ENCODE results near the gene CCDC174.
A peak's percentile ranks its signal among the peaks of the same experiment; 100 is the strongest.
"Not testable (repeated sequence)": the region's sequence is repeated elsewhere in the genome, so short reads cannot be mapped to it uniquely, and the experiment has no call there.

CCDC174 gene

DNA sequence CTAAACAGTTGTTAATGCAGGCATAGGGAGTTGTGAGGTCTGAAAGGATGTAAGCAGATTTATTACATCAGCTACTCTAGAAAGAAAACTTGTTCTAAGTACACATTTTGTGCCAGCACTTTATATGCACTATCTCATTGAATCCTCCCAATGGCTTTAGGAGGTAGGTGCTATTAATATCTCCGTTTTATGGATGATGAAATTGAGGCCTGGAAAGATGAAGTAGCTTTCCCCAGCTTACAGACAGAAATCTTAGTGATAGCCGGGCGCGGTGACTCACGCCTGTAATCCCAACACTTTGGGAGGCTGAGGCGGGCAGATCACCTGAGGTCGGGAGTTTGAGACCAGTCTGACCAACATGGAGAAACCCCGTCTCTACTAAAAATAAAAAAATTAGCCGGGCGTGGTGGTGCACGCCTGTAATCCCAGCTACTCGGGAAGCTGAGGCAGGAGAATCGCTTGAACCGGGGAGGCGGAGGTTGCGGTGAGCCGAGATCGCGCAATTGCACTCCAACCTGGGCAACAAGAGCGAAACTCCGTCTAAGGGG, 872 bp downstream of the CCDC174 start:
- not testable (repeated sequence) for DNase-seq (ENCODE audit: low spot score)

GRCh38 chr3:14657579-14657978, 6.0 kb downstream of the CCDC174 start:
- no peak for DNase-seq (ENCODE audit: low spot score)

DNA sequence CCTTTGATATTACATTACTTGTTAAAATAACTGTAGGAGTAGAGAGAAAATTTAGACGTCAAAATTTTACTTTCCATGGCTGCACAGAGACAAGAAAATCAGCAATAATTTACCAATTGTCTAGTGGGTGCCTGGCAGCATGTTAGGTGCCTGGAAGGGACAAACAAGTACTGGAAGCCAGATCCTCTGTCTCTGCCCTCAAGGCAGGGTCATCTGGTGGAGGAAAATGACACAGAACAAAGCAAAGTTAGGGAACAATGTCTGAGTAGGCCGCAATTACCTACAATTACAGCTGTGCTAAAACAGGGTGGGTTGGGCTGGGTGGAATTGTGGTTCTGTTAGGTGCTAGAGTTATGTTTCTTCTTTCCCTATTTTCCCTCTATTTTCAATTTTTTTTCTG, 7.4 kb downstream of the CCDC174 start:
- no peak for DNase-seq (ENCODE audit: low spot score)

GRCh38 chr3:14660942-14661341, 9.4 kb downstream of the CCDC174 start:
- no peak for DNase-seq (ENCODE audit: low spot score)

- DNase-seq (ENCODE audit: low spot score): no peak
Measured at GRCh38 chr3:14663396-14664135, 12.0 kb downstream of the CCDC174 start.

DNA sequence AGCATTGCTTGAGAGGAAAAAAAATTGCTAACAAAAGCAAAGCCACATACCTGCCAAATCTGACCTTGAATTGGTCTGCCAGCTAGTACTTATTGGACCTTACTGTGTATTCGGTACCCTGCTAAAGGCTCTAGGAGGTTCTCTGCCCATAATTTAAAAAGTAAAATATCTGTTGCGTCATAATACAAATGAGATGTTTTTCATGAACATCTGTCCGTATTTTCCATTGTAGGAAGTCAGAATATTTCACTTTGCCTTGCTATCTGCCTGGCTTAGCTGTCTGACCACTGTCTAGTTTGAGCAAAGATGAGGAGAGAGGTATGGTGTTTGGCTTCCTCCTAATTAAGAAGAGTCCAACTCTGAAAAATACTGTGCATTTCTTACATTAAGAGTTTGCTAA, 12.6 kb downstream of the CCDC174 start:
- no peak for DNase-seq (ENCODE audit: low spot score)

DNA sequence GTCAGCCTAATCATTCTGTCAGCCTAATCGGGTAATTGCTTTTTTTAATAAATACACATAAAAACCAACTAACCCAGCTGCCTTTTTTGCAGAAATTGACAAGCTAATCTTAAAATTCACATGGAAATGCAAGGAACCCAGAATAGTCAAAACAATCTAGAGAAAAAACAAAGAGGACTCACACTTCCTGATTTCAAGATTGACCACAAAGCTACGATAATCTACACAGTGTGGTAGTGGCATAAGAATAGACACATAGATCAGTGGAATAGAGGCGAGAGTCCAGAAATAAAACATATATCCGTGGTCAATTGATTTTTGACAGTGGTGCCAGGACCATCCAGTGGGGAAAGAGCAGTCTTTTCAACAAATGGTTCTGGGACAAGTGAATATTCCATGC, 21.0 kb downstream of the CCDC174 start:
- no peak for DNase-seq (ENCODE audit: low spot score)

GRCh38 chr3:14674841-14675240, 23.3 kb downstream of the CCDC174 start, which contains the start of gene C3orf20:
Gene C3orf20, plus strand, starts transcription at chr3:14675141. Its CDS starts 7,573 bp downstream, at chr3:14682714.
- DNase-seq (ENCODE audit: low spot score): no peak

GRCh38 chr3:14676881-14677280, 25.3 kb downstream of the CCDC174 start:
- DNase-seq (ENCODE audit: low spot score): no peak

GRCh38 chr3:14678015-14678503, 26.5 kb downstream of the CCDC174 start:
- DNase-seq (ENCODE audit: low spot score): no peak

- DNase-seq (ENCODE audit: low spot score): no peak
Measured at GRCh38 chr3:14680115-14680514, 28.6 kb downstream of the CCDC174 start.

- no peak for DNase-seq (ENCODE audit: low spot score)
Measured at GRCh38 chr3:14680716-14681115, 29.2 kb downstream of the CCDC174 start.

DNA sequence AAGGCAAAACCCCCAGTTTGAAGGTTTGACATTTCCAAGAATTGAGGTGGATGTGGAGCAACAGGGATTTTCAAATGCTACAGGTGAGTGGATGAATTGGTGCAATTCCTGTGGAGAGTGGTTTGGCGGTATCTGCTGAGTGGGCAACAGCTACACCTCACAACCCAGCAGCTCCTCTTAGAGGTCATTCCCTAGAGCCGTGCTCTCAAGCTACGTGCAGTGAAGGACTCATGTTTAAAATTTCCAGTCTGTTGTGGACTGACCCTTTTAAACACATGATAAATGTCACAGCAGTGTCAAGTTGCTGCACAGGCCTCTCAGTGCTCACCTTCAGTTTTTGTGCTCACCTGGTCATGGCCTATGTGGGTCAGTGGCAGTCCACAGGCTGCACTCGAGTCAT, 32.9 kb downstream of the CCDC174 start:
- no peak for DNase-seq (ENCODE audit: low spot score)

DNA sequence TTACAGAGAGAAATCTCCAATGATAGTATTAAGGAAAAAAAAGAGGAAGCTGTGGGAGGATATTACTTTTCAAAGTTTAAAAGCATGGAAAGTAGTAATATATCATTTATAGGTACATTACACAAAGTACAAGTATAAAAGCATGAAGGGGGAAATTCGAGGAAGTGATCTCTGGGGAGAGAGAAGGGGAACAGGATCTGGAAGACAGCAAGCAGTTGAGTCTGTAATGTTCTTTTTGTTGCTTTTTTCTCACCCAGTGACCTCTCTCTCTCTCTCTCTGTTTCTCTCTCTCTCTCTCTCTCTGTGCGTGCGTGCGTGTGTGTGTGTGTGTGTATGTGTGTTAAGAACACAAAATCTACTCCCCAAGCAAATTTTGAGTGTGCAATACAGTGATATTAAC, 33.6 kb downstream of the CCDC174 start:
- DNase-seq (ENCODE audit: low spot score): no peak

GRCh38 chr3:14687360-14687759, 35.8 kb downstream of the CCDC174 start:
- no peak for DNase-seq (ENCODE audit: low spot score)

DNA sequence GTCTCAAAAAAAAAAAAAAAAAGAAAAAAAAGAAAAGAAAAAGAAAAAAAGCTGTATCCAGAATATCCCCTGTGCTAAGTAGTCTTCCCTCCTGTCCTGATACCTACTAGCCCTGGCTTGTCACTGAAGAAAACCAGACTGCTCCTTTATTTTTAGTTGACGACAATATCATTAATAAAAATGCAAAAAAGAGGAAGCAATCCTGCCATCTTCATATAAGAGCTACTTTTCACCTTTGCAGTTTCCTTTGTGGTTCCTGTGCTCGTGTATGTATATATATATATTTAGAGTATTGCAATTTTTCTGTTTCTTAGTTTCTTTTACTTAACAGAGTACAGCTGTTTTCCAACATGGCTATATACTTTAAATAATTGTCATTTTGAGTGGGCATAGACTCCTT, 37.0 kb downstream of the CCDC174 start:
- no peak for DNase-seq (ENCODE audit: low spot score)

GRCh38 chr3:14689247-14689980, 37.9 kb downstream of the CCDC174 start:
- DNase-seq (ENCODE audit: low spot score): peak; percentile 11

DNA sequence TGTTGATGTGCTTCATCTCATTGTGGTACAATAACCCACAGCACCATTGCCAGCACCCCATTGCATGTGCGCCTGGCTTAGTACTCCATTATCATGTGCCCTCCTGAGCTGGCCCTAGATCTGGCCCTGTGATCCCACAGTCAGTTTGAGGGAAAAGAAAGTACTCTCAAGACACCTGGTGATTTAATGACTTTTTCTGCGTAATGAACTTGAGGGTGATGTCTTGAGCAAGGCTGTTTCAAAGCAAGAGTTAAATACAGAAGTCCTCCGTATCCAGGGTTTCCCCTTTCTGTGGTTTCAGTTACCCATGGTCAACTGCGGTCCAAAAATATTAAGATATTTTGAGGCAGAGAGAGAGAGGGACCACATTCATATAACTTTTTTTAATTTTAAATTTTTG, 39.7 kb downstream of the CCDC174 start:
- DNase-seq (ENCODE audit: low spot score): no peak

GRCh38 chr3:14691719-14692118, 40.2 kb downstream of the CCDC174 start:
- no peak for DNase-seq (ENCODE audit: low spot score)

GRCh38 chr3:14698601-14699244, 47.2 kb downstream of the CCDC174 start:
- DNase-seq (ENCODE audit: low spot score): no peak

GRCh38 chr3:14699643-14700042, 48.1 kb downstream of the CCDC174 start:
- DNase-seq (ENCODE audit: low spot score): no peak

- no peak for DNase-seq (ENCODE audit: low spot score)
Measured at GRCh38 chr3:14700891-14701290, 49.3 kb downstream of the CCDC174 start.

DNA sequence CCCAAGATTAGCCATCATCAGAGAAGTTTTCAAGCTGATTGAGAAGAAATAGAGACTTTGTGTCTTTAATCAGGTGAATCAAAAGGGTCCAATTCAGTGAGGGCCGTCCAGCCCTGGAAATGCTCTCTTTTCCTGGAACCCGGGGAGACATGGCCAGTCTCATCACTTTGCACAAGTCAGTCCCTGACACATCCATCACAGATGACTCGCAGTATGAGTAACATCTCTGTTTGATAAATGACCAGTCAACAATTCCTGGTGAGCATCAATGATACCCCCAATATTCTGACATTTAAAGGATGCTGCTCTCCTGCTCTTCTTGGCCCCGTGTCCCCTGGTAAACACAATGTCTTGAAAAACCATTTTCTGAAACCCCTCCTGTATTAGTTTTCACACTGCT, 50.1 kb downstream of the CCDC174 start:
- DNase-seq (ENCODE audit: low spot score): no peak

Measured in activated CD4-positive, alpha-beta T cell treated with anti-CD3 and anti-CD28 coated beads, Interleukin-2, Interleukin-4, amounts not matched to agents 100 ng/mL and 50 ng/mL, durations not matched to agents 16 hours and 8 hours (primary cell).